ENCODE measurements around the gene ADGRB2. TPM values are rescaled to one million over a fixed set of nuclear protein-coding genes. Genes with fewer than 3 reads are reported as not detected.

Gene ADGRB2
- total RNA-seq, 2 donors from 2014 or later, result 14.4 to 19.1 TPM

DNA sequence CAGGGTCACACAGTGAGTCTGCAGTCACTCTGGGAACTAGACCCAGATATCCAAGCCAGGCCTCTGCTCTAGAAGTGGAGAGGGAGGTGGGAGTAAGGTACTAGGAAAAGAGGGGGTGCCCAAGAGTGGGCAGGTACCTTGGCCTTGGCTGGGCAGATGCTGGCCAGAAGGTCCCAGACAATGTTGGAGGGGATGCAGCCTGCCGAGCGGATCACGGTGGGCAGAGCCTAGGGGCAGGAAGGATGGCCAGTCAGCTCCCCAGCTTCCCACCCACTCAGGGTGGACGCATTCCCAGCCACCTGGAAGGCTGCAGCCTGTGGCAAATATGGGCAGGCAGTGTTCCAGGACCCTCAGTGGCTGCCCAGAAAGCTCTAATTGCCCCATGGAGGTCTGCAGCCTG lies 28.4 kb upstream of the ADGRB2 start:
- TF ChIP-seq CTCF (IDR thresholded peaks at IDR 0.05), result no peak
- Histone ChIP-seq H3K27ac (no peak overlapping the region), H3K4me1 (peaks cover 0 to 15% of the 10 kb centered on the region in 2 donors), H3K36me3 (no peaks in the 10 kb centered on the region), H3K4me3 (no peak overlapping the region), H3K9me3 (no peaks in the 10 kb centered on the region), H3K27me3 (no peaks in the 10 kb centered on the region)
- DNase-seq (ENCODE audit: low spot score), result no peak

- H3K4me1 ChIP-seq, result peaks cover 0 to 15% of the 10 kb centered on the region in 2 donors
- no peak for DNase-seq (ENCODE audit: low spot score)
- H3K27ac ChIP-seq, result no peak overlapping the region
- no peaks in the 10 kb centered on the region for H3K27me3 ChIP-seq
- no peak overlapping the region for H3K4me3 ChIP-seq
- no peak for TF ChIP-seq CTCF (IDR thresholded peaks at IDR 0.05)
- H3K36me3 ChIP-seq, result no peaks in the 10 kb centered on the region
- H3K9me3 ChIP-seq, result no peaks in the 10 kb centered on the region
Measured at GRCh38 chr1:31792116-31792515, 28.0 kb upstream of the ADGRB2 start.

DNA sequence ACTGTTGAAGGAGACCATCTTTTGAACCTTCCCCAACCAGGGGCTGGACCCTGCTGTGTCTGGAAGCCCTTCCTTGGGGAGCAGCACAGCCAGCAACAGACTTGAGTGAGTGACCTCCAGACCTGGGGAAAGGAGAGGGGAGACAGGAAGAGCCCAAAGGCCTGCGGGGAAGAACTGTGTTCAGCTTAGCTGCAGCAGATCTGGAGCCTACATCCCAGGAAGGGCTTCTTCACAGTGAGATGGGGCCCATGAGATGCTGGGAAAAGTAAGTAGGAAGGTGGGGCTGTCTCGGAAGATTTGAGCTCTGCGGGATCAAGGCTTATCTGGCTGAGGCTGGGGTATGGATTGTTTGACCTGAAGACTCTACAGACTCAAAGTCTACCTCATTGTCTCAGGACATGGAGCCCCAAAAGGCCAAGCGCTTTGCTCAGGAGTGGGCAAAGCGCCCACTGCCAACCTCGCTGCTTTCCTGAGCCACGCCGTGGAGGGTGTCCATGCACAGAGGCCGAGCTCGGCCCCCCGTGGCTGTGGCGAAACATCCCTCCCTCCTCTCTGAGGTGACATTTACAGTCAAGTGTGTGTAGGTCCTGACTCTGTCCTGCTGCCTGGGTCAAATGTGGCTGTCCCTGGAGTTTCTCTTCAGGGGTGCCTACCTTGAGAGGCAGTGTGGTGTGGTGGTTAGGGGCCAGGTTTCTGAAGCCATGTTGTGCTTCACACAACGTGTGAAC lies 27.2 kb upstream of the ADGRB2 start:
- Histone ChIP-seq H3K4me1 (peaks cover 0 to 15% of the 10 kb centered on the region in 2 donors), H3K27ac (no peak overlapping the region), H3K27me3 (no peaks in the 10 kb centered on the region), H3K36me3 (no peaks in the 10 kb centered on the region), H3K4me3 (no peak overlapping the region), H3K9me3 (no peaks in the 10 kb centered on the region)
- no peak for DNase-seq (ENCODE audit: low spot score)
- TF ChIP-seq CTCF (IDR thresholded peaks at IDR 0.05), result no peak

DNA sequence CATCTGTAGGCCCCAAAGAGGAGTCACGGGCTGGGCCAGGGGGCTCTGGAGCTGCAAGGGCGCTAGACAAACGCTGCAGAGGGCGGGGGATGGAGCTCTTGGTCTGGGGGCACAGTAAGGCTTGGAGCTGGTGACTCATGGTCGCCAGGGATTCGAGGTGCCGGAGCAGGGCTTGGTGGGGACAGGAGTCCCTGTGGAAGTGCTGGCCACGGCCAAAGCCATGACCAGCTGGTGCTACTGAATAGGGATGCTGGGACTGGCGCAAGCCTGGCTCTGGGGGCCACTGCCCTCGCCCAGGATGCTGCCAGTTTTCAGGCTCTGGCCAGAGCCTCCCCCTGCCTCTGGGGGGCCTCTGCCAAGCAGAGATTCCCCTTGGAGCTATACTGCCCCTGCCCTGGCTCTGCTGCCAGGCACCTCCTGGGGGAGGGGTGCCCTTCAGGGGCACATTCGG lies 26.5 kb upstream of the ADGRB2 start:
- Histone ChIP-seq H3K9me3 (no peaks in the 10 kb centered on the region), H3K4me1 (peaks cover 0 to 15% of the 10 kb centered on the region in 2 donors), H3K4me3 (no peak overlapping the region), H3K27me3 (no peaks in the 10 kb centered on the region), H3K27ac (no peak overlapping the region), H3K36me3 (no peaks in the 10 kb centered on the region)
- DNase-seq (ENCODE audit: low spot score), result no peak
- TF ChIP-seq CTCF (IDR thresholded peaks at IDR 0.05), result no peak

GRCh38 chr1:31790140-31790539 lies 26.0 kb upstream of the ADGRB2 start:
- Histone ChIP-seq H3K27me3 (no peaks in the 10 kb centered on the region), H3K4me3 (no peak overlapping the region), H3K9me3 (no peaks in the 10 kb centered on the region), H3K36me3 (no peaks in the 10 kb centered on the region), H3K4me1 (peaks cover 0 to 15% of the 10 kb centered on the region in 2 donors), H3K27ac (no peak overlapping the region)
- no peak for DNase-seq (ENCODE audit: low spot score)
- no peak for TF ChIP-seq CTCF (IDR thresholded peaks at IDR 0.05)
